Measurements from ENCODE around the gene ZFAND3.

Gene ZFAND3

GRCh38 chr6:38174806-38175495 lies 355.4 kb downstream of the ZFAND3 start:
- DNase-seq: no peak

- no peak for DNase-seq
These were observed 356.3 kb downstream of the ZFAND3 start for GRCh38 chr6:38175786-38176185.

GRCh38 chr6:38176797-38177751 lies 357.5 kb downstream of the ZFAND3 start:
- DNase-seq: no peak

GRCh38 chr6:38177882-38178583 lies 358.5 kb downstream of the ZFAND3 start:
- DNase-seq: no peak

GRCh38 chr6:38178584-38178886 lies 359.0 kb downstream of the ZFAND3 start:
- no peak for DNase-seq

GRCh38 chr6:38179300-38179699 lies 359.8 kb downstream of the ZFAND3 start:
- no peak for DNase-seq

GRCh38 chr6:38179794-38180430 lies 360.4 kb downstream of the ZFAND3 start:
- no peak for DNase-seq

- DNase-seq: no peak
These were observed 361.1 kb downstream of the ZFAND3 start for GRCh38 chr6:38180586-38180985.

GRCh38 chr6:38182426-38182825 lies 362.9 kb downstream of the ZFAND3 start:
- no peak for DNase-seq

GRCh38 chr6:38183856-38184584 lies 364.5 kb downstream of the ZFAND3 start:
- no peak for DNase-seq

GRCh38 chr6:38184585-38185080 lies 365.1 kb downstream of the ZFAND3 start:
- DNase-seq: no peak

- no peak for DNase-seq
These were observed 365.7 kb downstream of the ZFAND3 start for GRCh38 chr6:38185244-38185643.

- DNase-seq: no peak
These were observed 366.2 kb downstream of the ZFAND3 start for GRCh38 chr6:38185752-38186151.

GRCh38 chr6:38187325-38187724 lies 367.8 kb downstream of the ZFAND3 start:
- DNase-seq: no peak

GRCh38 chr6:38187811-38188590 lies 368.5 kb downstream of the ZFAND3 start:
- no peak for DNase-seq

GRCh38 chr6:38188677-38189335 lies 369.3 kb downstream of the ZFAND3 start:
- no peak for DNase-seq

GRCh38 chr6:38191418-38191817 lies 371.9 kb downstream of the ZFAND3 start:
- DNase-seq: no peak

- DNase-seq: no peak
These were observed 372.5 kb downstream of the ZFAND3 start for GRCh38 chr6:38192011-38192410.

- DNase-seq: no peak
These were observed 373.0 kb downstream of the ZFAND3 start for GRCh38 chr6:38192487-38192886.

- DNase-seq: no peak
These were observed 373.5 kb downstream of the ZFAND3 start for GRCh38 chr6:38193051-38193450.
